Ectodermal cell (in vitro differentiated cells): ENCODE data around the gene UBE2QL1.

Experiments used
- H3K27ac ChIP-seq: 2 replicates; pipeline ENCODE4 v1.7.0; 2013; ENCODE audit warnings: mild to moderate bottlenecking, low read depth, low read length; ENCODE audit not compliant: insufficient read depth, poor library complexity, severe bottlenecking
- H3K27me3 ChIP-seq: 2 replicates; pipeline ENCODE4 v1.7.0; 2013; ENCODE audit warnings: mild to moderate bottlenecking, low read length; ENCODE audit not compliant: insufficient read depth, control insufficient read depth, poor library complexity, severe bottlenecking
- H3K36me3 ChIP-seq: one replicate; pipeline ENCODE4 v1.7.0; 2013; ENCODE audit warnings: low read length; ENCODE audit not compliant: control insufficient read depth, insufficient read depth
- H3K4me1 ChIP-seq: one replicate; pipeline ENCODE4 v1.7.0; 2013; ENCODE audit warnings: low read length; ENCODE audit not compliant: control insufficient read depth, insufficient read depth
- H3K4me3 ChIP-seq: 2 replicates; pipeline ENCODE4 v1.7.0; 2013; ENCODE audit warnings: low read depth, low read length, control low read depth; ENCODE audit not compliant: insufficient read depth
- H3K9me3 ChIP-seq: 2 replicates; pipeline ENCODE4 v1.7.0; 2013; ENCODE audit warnings: mild to moderate bottlenecking, low read length, moderate library complexity; ENCODE audit not compliant: control insufficient read depth
- WGBS, 2 experiments: methylation state at CpG; one replicate each; pipeline ENCODE4 v1.1.7; 2013; ENCODE audit warnings: missing lambda C conversion rate in 2 of 2; 5-methylcytosine and 5-hydroxymethylcytosine counted together

UBE2QL1 gene

GRCh38 chr5:6487081-6487480 lies 38.4 kb downstream of the UBE2QL1 start:
- H3K36me3 ChIP-seq = no peaks in the 10 kb centered on the region
- no peaks in the 10 kb centered on the region for H3K9me3 ChIP-seq
- H3K4me3 ChIP-seq = no peak overlapping the region
- H3K27ac ChIP-seq = no peak overlapping the region
- 88% methylated on average over 2 to 3 of the region's 3 CpGs for WGBS, 2 experiments
- no peaks in the 10 kb centered on the region for H3K27me3 ChIP-seq
- H3K4me1 ChIP-seq = peaks cover 6% of the 10 kb centered on the region

GRCh38 chr5:6488021-6488420 lies 39.4 kb downstream of the UBE2QL1 start:
- WGBS, 2 experiments = 79 to 80% methylated on average over 4 of the region's 4 CpGs
- H3K4me1 ChIP-seq = peaks cover 6% of the 10 kb centered on the region
- no peaks in the 10 kb centered on the region for H3K9me3 ChIP-seq
- no peaks in the 10 kb centered on the region for H3K27me3 ChIP-seq
- H3K4me3 ChIP-seq = no peak overlapping the region
- no peaks in the 10 kb centered on the region for H3K36me3 ChIP-seq
- H3K27ac ChIP-seq = no peak overlapping the region

GRCh38 chr5:6489643-6490185 lies 41.1 kb downstream of the UBE2QL1 start:
- Histone ChIP-seq H3K4me1 (peaks cover 6% of the 10 kb centered on the region), H3K4me3 (no peak overlapping the region), H3K27ac (no peak overlapping the region), H3K9me3 (no peaks in the 10 kb centered on the region), H3K27me3 (no peaks in the 10 kb centered on the region), H3K36me3 (no peaks in the 10 kb centered on the region)
- WGBS, 2 experiments = 91 to 93% methylated on average over 10 of the region's 10 CpGs

GRCh38 chr5:6490246-6490645 lies 41.6 kb downstream of the UBE2QL1 start:
- WGBS, 2 experiments = 87 to 89% methylated on average over 9 of the region's 9 CpGs

GRCh38 chr5:6490693-6491092 lies 42.0 kb downstream of the UBE2QL1 start:
- H3K4me3 ChIP-seq = no peak overlapping the region
- no peaks in the 10 kb centered on the region for H3K36me3 ChIP-seq
- 78% methylated on average over 3 of the region's 3 CpGs for WGBS, 2 experiments
- no peaks in the 10 kb centered on the region for H3K9me3 ChIP-seq
- H3K27me3 ChIP-seq = no peaks in the 10 kb centered on the region
- H3K27ac ChIP-seq = no peak overlapping the region
- peaks cover 6% of the 10 kb centered on the region for H3K4me1 ChIP-seq

More at GRCh38 chr5:6490246-6490645, 41.6 kb downstream of the UBE2QL1 start:
- Histone ChIP-seq H3K27me3 (no peaks in the 10 kb centered on the region), H3K27ac (no peak overlapping the region), H3K36me3 (no peaks in the 10 kb centered on the region), H3K9me3 (no peaks in the 10 kb centered on the region), H3K4me3 (no peak overlapping the region), H3K4me1 (peaks cover 6% of the 10 kb centered on the region)

GRCh38 chr5:6491196-6491918 lies 42.7 kb downstream of the UBE2QL1 start:
- H3K27ac ChIP-seq = no peak overlapping the region
- H3K4me1 ChIP-seq = peaks cover 6% of the 10 kb centered on the region
- no peaks in the 10 kb centered on the region for H3K27me3 ChIP-seq
- no peaks in the 10 kb centered on the region for H3K36me3 ChIP-seq
- WGBS, 2 experiments = 60 to 61% methylated on average over 32 of the region's 32 CpGs
- H3K9me3 ChIP-seq = no peaks in the 10 kb centered on the region
- H3K4me3 ChIP-seq = no peak overlapping the region

- H3K4me3 ChIP-seq = no peak overlapping the region
- WGBS, 2 experiments = 88% methylated on average over 13 of the region's 13 CpGs
- peaks cover 6% of the 10 kb centered on the region for H3K4me1 ChIP-seq
- no peaks in the 10 kb centered on the region for H3K27me3 ChIP-seq
- no peak overlapping the region for H3K27ac ChIP-seq
- no peaks in the 10 kb centered on the region for H3K9me3 ChIP-seq
- H3K36me3 ChIP-seq = no peaks in the 10 kb centered on the region
Observed at GRCh38 chr5:6491919-6492290, 43.2 kb downstream of the UBE2QL1 start.

GRCh38 chr5:6492934-6493333 lies 44.3 kb downstream of the UBE2QL1 start:
- Histone ChIP-seq H3K4me3 (no peak overlapping the region), H3K4me1 (peaks cover 6% of the 10 kb centered on the region), H3K27me3 (no peaks in the 10 kb centered on the region), H3K9me3 (no peaks in the 10 kb centered on the region), H3K27ac (no peak overlapping the region), H3K36me3 (no peaks in the 10 kb centered on the region)
- 91 to 94% methylated on average over 4 of the region's 4 CpGs for WGBS, 2 experiments

- WGBS, 2 experiments = 92 to 94% methylated on average over 8 to 9 of the region's 9 CpGs
- Histone ChIP-seq H3K27ac (no peak overlapping the region), H3K27me3 (no peaks in the 10 kb centered on the region), H3K36me3 (no peaks in the 10 kb centered on the region), H3K4me1 (peaks cover 6% of the 10 kb centered on the region), H3K9me3 (no peaks in the 10 kb centered on the region), H3K4me3 (no peak overlapping the region)
Observed at GRCh38 chr5:6493681-6494454, 45.2 kb downstream of the UBE2QL1 start.

- WGBS, 2 experiments = 85 to 89% methylated on average over 5 of the region's 5 CpGs
- Histone ChIP-seq H3K36me3 (no peaks in the 10 kb centered on the region), H3K4me3 (no peak overlapping the region), H3K9me3 (no peaks in the 10 kb centered on the region), H3K4me1 (peaks cover 6% of the 10 kb centered on the region), H3K27ac (no peak overlapping the region), H3K27me3 (no peaks in the 10 kb centered on the region)
Observed at GRCh38 chr5:6494939-6495338, 46.3 kb downstream of the UBE2QL1 start.
